B cell (primary cell): ENCODE measurements around the gene CISD1. TPM values are rescaled to one million over a fixed set of nuclear protein-coding genes. Genes with fewer than 3 reads are reported as not detected.

Experiments
- ATAC-seq: fragments of 200-7000 bp; cut with Tn5 transposase; one replicate; pipeline ENCODE4 v1.10.0; 2021; ENCODE audit warnings: low read depth, mild to moderate bottlenecking, moderate number of reproducible peaks, moderate library complexity
- CTCF ChIA-PET: fragments of 350-600 bp; sonication (Branson Sonifier 250); formaldehyde crosslinking; loops from one replicate; lab custom pipeline; 2021; ENCODE audit warnings: antibody characterized with exemption, inconsistent platforms; lab: Charles Lee
- POLR2A ChIA-PET: fragments of 350-600 bp; sonication (Branson Sonifier 250); formaldehyde crosslinking; loops from one replicate; lab custom pipeline; 2021; ENCODE audit warnings: antibody characterized with exemption; lab: Charles Lee
- DNase-seq: peaks from one replicate; pipeline ENCODE4 v3.0.0; 2013
- H2AFZ ChIP-seq: 2 replicates; pipeline ENCODE4 v1.6.1; 2012; ENCODE audit warnings: mild to moderate bottlenecking, low read depth, low read length; ENCODE audit not compliant: insufficient read depth, poor library complexity, severe bottlenecking
- H3K27ac ChIP-seq, 2 donors: 1 replicate in 1 of 2; 2 replicates in 1 of 2; pipeline ENCODE4 v1.5.1; 2012 to 2013; ENCODE audit warnings: low read length in 2 of 2, mild to moderate bottlenecking in 2 of 2, moderate library complexity in 1 of 2
- H3K27me3 ChIP-seq, 4 experiments: fragments of 200-600 bp in 1 of 4; sonication (generic) in 1 of 4; replicated peaks in 1 of 4; 1 replicate in 2 of 4; 2 replicates in 2 of 4; pipeline versions ENCODE4 v1.6.1 to v1.7.0; 2013 to 2016; ENCODE audit warnings: low read length in 3 of 4, mild to moderate bottlenecking in 2 of 4, mixed read lengths in 1 of 4, moderate library complexity in 1 of 4; ENCODE audit not compliant: insufficient read depth in 4 of 4, control insufficient read depth in 3 of 4; ENCODE audit errors: control extremely low read depth in 1 of 4
- H3K36me3 ChIP-seq, 2 experiments: replicated peaks in 1 of 2; 1 replicate in 1 of 2; 2 replicates in 1 of 2; pipeline versions ENCODE4 v1.6.1 to v1.7.1; 2013; ENCODE audit warnings: low read length in 1 of 2; ENCODE audit not compliant: insufficient read depth in 2 of 2, control insufficient read depth in 1 of 2; ENCODE audit errors: control extremely low read depth in 1 of 2, extremely low read depth in 1 of 2
- H3K4me1 ChIP-seq, 2 donors: fragments of 200-600 bp in 1 of 2; sonication (generic) in 1 of 2; 1 replicate in 1 of 2; 2 replicates in 1 of 2; pipeline versions ENCODE4 v1.5.1 to v1.6.1; 2013 to 2017; ENCODE audit warnings: low read length in 2 of 2; ENCODE audit not compliant: control insufficient read depth in 2 of 2, insufficient read depth in 2 of 2
- H3K4me2 ChIP-seq: replicated peaks from 2 replicates; pipeline ENCODE3; 2012; ENCODE audit warnings: mild to moderate bottlenecking, low read depth, low read length; ENCODE audit not compliant: poor library complexity, severe bottlenecking
- H3K4me3 ChIP-seq, 5 experiments: fragments of 200-600 bp in 1 of 5; sonication (generic) in 1 of 5; 1 replicate in 3 of 5; 2 replicates in 2 of 5; pipeline versions ENCODE4 v1.5.1 to v1.7.0; 2011 to 2016; ENCODE audit warnings: low read length in 4 of 5, mild to moderate bottlenecking in 4 of 5, low read depth in 2 of 5, control low read depth in 1 of 5, moderate library complexity in 1 of 5; ENCODE audit not compliant: insufficient read depth in 1 of 5; ENCODE audit errors: control extremely low read depth in 1 of 5, extremely low read depth in 1 of 5
- H3K79me2 ChIP-seq: fragments of 200-600 bp; sonication (generic); one replicate; pipeline ENCODE4 v1.6.0; 2016; ENCODE audit warnings: low read length; ENCODE audit not compliant: control insufficient read depth, insufficient read depth
- H3K9ac ChIP-seq: fragments of 200-600 bp; sonication (generic); 2 replicates; pipeline ENCODE4 v1.6.1; 2017; ENCODE audit warnings: mild to moderate bottlenecking, low read length, moderate library complexity
- H3K9me3 ChIP-seq, 3 donors: one replicate each; pipeline versions ENCODE4 v1.6.1 to v1.7.1; 2013; ENCODE audit warnings: low read length in 2 of 3; ENCODE audit not compliant: control insufficient read depth in 2 of 3, insufficient read depth in 1 of 3; ENCODE audit errors: control extremely low read depth in 1 of 3
- H4K20me1 ChIP-seq: 2 replicates; pipeline ENCODE4 v1.6.0; 2012; ENCODE audit warnings: mild to moderate bottlenecking, low read length; ENCODE audit not compliant: insufficient read depth, control insufficient read depth, poor library complexity, severe bottlenecking
- H3K27ac Mint-ChIP-seq: one replicate; pipeline ENCODE4 v1.8.0; 2021; ENCODE audit warnings: mixed read lengths
- H3K27me3 Mint-ChIP-seq: one replicate; pipeline ENCODE4 v1.8.0; 2021; ENCODE audit warnings: mixed read lengths
- H3K4me1 Mint-ChIP-seq: one replicate; pipeline ENCODE4 v1.8.0; 2021; ENCODE audit warnings: mixed read lengths
- H3K4me3 Mint-ChIP-seq: one replicate; pipeline ENCODE4 v1.8.0; 2021; ENCODE audit warnings: mixed read lengths
- H3K9me3 Mint-ChIP-seq: one replicate; pipeline ENCODE4 v1.8.0; 2022; ENCODE audit warnings: mixed read lengths; ENCODE audit not compliant: insufficient read depth
- EZH2 ChIP-seq: IDR thresholded peaks from 2 replicates; pipeline ENCODE4 v1.6.1; 2012; ENCODE audit warnings: borderline replicate concordance, low read depth, mild to moderate bottlenecking, moderate library complexity, low read length; ENCODE audit not compliant: insufficient read depth, poor library complexity, severe bottlenecking
- WGBS: methylation state at CpG from one replicate; pipeline ENCODE4 v1.1.5; 2013; ENCODE audit warnings: missing lambda C conversion rate; ENCODE audit not compliant: insufficient coverage; 5-methylcytosine and 5-hydroxymethylcytosine counted together
- intact Hi-C: fragments of 100-400 bp; cut with micrococcal nuclease; formaldehyde crosslinking; loops from one replicate; pipeline ENCODE4 v1.10.0; 2022
- polyA plus RNA-seq: library from polyadenylated mRNA; depleted of rRNA; stranded (reverse); fragments of >200 nt; gene quantifications from 2 replicates; pipeline ENCODE4 v1.2.3, GENCODE V29; 2012
- total RNA-seq, 2 donors: library from RNA; stranded (reverse); fragments of 120-200 nt in 1 of 2; gene quantifications; 1 replicate in 1 of 2; 2 replicates in 1 of 2; pipeline versions ENCODE4 v1.2.3 to v1.2.4, GENCODE V29; 2013 to 2022
- TF ChIP-seq, protein P1 (sequence below): fragments of 200-600 bp; IDR thresholded peaks from one replicate; pipeline ENCODE4 v1.8.0; 2022; ENCODE audit warnings: antibody characterized with exemption, mild to moderate bottlenecking

CISD1 gene
- total and polyA plus RNA-seq, 2 donors (not counting 1 experiment from before 2014, with no cell fraction given): 6.6 to 7.3 TPM

DNA sequence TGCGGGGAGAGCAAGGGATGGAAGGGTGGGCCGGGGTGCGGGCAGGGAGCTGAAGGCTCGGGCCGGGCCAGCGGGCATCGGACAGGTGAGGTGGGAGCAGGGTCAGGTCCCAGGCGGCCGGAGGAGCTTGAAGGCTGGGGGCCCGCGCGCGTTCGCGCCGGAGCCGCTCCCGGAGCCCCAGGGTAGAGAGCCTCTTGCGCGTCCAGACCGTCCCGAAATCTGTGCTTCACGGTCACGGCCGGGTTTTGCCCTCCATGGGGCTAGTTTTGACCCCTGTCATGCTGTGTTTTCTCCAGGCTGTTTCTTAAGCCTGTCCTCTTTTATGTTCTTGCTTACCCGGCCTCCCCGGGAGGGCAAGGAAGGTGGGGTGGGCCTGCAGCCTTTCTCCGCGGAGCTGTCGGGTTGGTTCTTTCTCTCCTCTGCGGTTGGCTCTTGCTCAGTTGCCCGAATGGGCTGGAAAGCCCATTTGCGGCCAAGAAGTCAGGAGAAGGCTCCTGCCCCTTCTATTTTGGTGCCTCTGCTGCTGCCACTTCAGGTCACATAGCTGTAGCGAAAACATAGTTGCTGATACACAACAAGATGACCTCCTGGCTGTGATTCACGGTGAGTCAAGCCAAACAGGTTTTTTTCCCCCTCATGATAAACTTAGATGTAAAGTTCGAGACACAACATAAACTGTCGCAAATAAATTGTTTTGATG is 66.5 kb downstream of the CISD1 start:
- no peak for TF ChIP-seq EZH2
- TF ChIP-seq, protein P1, sequence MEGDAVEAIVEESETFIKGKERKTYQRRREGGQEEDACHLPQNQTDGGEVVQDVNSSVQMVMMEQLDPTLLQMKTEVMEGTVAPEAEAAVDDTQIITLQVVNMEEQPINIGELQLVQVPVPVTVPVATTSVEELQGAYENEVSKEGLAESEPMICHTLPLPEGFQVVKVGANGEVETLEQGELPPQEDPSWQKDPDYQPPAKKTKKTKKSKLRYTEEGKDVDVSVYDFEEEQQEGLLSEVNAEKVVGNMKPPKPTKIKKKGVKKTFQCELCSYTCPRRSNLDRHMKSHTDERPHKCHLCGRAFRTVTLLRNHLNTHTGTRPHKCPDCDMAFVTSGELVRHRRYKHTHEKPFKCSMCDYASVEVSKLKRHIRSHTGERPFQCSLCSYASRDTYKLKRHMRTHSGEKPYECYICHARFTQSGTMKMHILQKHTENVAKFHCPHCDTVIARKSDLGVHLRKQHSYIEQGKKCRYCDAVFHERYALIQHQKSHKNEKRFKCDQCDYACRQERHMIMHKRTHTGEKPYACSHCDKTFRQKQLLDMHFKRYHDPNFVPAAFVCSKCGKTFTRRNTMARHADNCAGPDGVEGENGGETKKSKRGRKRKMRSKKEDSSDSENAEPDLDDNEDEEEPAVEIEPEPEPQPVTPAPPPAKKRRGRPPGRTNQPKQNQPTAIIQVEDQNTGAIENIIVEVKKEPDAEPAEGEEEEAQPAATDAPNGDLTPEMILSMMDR: no peak
- H3K27me3 ChIP-seq: no peaks in the 10 kb centered on the region
- H3K4me1 ChIP-seq: peaks cover 13% of the 10 kb centered on the region in 2 donors
- Mint-ChIP-seq H3K27me3 (no peaks in the 10 kb centered on the region), H3K4me3 (peak overlapping the region; percentile 96), H3K4me1 (peaks cover 33% of the 10 kb centered on the region), H3K9me3 (no peaks in the 10 kb centered on the region), H3K27ac (peak overlapping the region; percentile 91)
- H3K4me3 ChIP-seq: peak overlapping the region; percentile 77 to 96 (median 93)
- no peaks in the 10 kb centered on the region for H3K36me3 ChIP-seq
- peak overlapping the region; percentile 88 for H3K4me2 ChIP-seq
- H2AFZ ChIP-seq: peak overlapping the region; percentile 78
- ATAC-seq (peak; percentile 37), DNase-seq (no peak)
- H3K9ac ChIP-seq: peak overlapping the region; percentile 91
- H3K79me2 ChIP-seq: peaks cover 60% of the 10 kb centered on the region
- CTCF ChIA-PET: interaction anchor here (2.0 kb wide), 1 partner anchor 49 kb away, joined by 9 read pairs; the partner anchor contains the start of gene TFAM
- peaks cover 9% of the 10 kb centered on the region for H4K20me1 ChIP-seq
- H3K27ac ChIP-seq: peak overlapping the region; percentile 13 to 87
- POLR2A ChIA-PET: interaction anchor here (0.6 to 1.3 kb wide), 2 partner anchors 49 to 67 kb away, joined by 3 to 7 read pairs; partner anchors contain the start of genes CISD1 and TFAM
- 2% methylated on average over 33 of the region's 37 CpGs for WGBS
- intact Hi-C loops: loop anchor here (2.0 kb wide), 1 partner anchor 37 kb away; no protein-coding TSS in a partner anchor
- no peaks in the 10 kb centered on the region for H3K9me3 ChIP-seq

DNA sequence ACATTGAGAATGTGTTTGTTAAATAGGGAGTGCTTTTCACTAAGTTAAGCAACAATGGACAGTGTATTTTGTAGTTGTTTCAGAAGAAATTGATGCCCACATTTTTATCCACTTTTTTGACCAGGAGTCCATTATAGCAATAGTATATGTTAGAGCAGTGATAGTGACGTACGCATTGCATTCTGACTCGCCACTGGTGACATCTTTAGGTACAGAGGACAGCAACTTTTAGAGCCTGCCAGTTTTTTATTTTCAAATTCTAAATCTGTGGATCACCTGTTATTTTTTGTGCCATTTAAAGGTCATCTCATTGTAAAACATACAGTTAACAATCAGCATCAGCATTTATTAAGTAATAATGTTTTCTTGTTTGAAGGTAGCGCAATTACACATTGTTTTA is 67.3 kb downstream of the CISD1 start:
- no peaks in the 10 kb centered on the region for H3K9me3 Mint-ChIP-seq
- TF ChIP-seq, protein P1: no peak
- no peak for TF ChIP-seq EZH2
- H3K27ac ChIP-seq: no peak overlapping the region
- no peaks in the 10 kb centered on the region for H3K27me3 ChIP-seq
- peak overlapping the region; percentile 88 for H3K4me2 ChIP-seq
- ATAC-seq (no peak), DNase-seq (no peak)
- peaks cover 65% of the 10 kb centered on the region for H3K79me2 ChIP-seq
- H2AFZ ChIP-seq: no peak overlapping the region
- no CpG with 5 or more reads among the region's 4 CpGs for WGBS
- peaks cover 13 to 17% of the 10 kb centered on the region in 2 donors for H3K4me1 ChIP-seq
- H3K9me3 ChIP-seq: no peaks in the 10 kb centered on the region
- H3K27me3 Mint-ChIP-seq: no peaks in the 10 kb centered on the region
- peaks cover 40% of the 10 kb centered on the region for H3K4me1 Mint-ChIP-seq
- H3K27ac Mint-ChIP-seq: peak overlapping the region; percentile 91
- intact Hi-C loops: no loop called here
- peak overlapping the region in 2 of 5 experiments; percentile 84 to 93 for H3K4me3 ChIP-seq
- no peaks in the 10 kb centered on the region for H3K36me3 ChIP-seq
- CTCF ChIA-PET: interaction anchor here (2.0 kb wide), 1 partner anchor 48 kb away, joined by 9 read pairs; the partner anchor contains the start of gene TFAM
- peaks cover 10% of the 10 kb centered on the region for H4K20me1 ChIP-seq
- H3K9ac ChIP-seq: peak overlapping the region; percentile 91
- POLR2A ChIA-PET: no interaction called here
- H3K4me3 Mint-ChIP-seq: peak overlapping the region; percentile 96
